ENCODE results near the gene TOMM6. TPM values are rescaled to one million over a fixed set of nuclear protein-coding genes. Genes with fewer than 3 reads are reported as not detected.

The TOMM6 gene
- total RNA-seq, 1 experiment from 2014 or later, result 292 TPM

DNA sequence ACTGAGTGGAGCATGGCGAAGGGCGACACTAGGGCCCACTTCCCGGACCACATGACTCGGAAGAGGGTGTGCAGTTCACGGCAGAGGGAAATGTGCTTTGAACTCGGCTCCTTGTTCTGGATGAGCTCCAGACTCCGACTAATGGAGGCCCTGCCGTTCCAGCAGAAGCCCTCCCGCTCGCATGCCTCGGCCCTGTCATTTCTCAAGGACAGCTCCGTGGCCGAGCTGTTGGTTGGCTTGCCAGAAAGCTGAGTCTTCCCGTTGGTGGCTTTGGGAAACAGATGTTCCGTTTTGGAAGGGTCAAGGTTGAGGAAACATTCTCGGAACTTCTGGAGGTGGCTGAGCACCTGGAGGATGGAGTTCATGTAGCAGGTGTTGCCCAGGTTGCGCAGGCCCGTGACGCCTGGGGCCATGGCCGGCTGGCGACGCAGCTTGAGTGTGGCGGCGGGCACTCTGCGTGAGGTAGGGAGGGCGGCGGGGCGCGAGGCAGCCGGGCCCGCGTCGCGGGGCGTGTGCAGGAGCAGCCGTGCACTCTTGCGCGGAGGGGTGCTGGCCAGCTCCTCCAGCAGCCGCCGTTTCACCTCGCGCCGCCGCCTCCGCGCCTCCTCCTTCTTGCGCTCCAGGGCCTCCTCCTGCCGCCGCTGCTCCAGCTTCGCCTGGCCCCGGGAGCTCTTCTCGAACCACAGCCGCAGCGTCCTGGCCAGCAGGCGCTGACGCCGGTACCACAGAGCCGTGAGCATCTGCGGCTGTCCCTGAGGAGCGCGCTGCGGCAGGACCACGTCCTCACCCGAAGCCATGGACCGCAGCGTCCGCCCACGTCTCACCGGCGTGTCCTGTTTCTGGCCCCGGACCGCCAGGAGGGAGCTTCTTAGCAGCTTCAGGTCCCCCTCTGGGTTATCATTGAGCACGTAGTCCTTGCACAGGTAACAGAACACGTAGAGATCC lies 18.6 kb downstream of the TOMM6 start:
- RAD21 ChIA-PET (ENCODE audit: low non-redundant PET in 1 of 2, low total read pairs in 2 of 2, uncharacterized antibody in 2 of 2, unreplicated experiment in 2 of 2), result no interaction called here
- Histone ChIP-seq H4K20me1 (ENCODE audit: insufficient read depth) (no peaks in the 10 kb centered on the region), H3K79me2 (ENCODE audit: insufficient read depth, low read length) (no peaks in the 10 kb centered on the region), H3K4me3 (replicated peaks in 1 of 2; ENCODE audit: low read depth in 1 of 2, low read length in 2 of 2) (no peak overlapping the region), H3K27ac (ENCODE audit: low read depth, low read length) (no peak overlapping the region), H3K4me1 (ENCODE audit: control insufficient read depth in 1 of 2, insufficient read depth in 2 of 2, low read length in 2 of 2) (no peaks in the 10 kb centered on the region), H3K9me2 (ENCODE audit: insufficient read depth) (no peaks in the 10 kb centered on the region), H2AFZ (ENCODE audit: low read depth, low read length, poor library complexity, severe bottlenecking) (no peak overlapping the region), H3K27me3 (ENCODE audit: insufficient read depth, low read length) (no peaks in the 10 kb centered on the region), H3K36me3 (ENCODE audit: control insufficient read depth in 1 of 2, insufficient read depth in 2 of 2, low read length in 2 of 2) (no peaks in the 10 kb centered on the region), H3K9me3 (ENCODE audit: control insufficient read depth in 1 of 2, insufficient read depth in 1 of 2, low read depth in 1 of 2, low read length in 2 of 2) (no peaks in the 10 kb centered on the region), H3K4me2 (ENCODE audit: low read length) (no peak overlapping the region), H3K9ac (ENCODE audit: low read length) (no peak overlapping the region)
- POLR2A ChIA-PET, result no interaction called here
- DNase-seq (ENCODE audit: low read depth, low spot score) (no peak), ATAC-seq (no peak)
- CTCF ChIA-PET, result no interaction called here
- TF ChIP-seq, protein P1, sequence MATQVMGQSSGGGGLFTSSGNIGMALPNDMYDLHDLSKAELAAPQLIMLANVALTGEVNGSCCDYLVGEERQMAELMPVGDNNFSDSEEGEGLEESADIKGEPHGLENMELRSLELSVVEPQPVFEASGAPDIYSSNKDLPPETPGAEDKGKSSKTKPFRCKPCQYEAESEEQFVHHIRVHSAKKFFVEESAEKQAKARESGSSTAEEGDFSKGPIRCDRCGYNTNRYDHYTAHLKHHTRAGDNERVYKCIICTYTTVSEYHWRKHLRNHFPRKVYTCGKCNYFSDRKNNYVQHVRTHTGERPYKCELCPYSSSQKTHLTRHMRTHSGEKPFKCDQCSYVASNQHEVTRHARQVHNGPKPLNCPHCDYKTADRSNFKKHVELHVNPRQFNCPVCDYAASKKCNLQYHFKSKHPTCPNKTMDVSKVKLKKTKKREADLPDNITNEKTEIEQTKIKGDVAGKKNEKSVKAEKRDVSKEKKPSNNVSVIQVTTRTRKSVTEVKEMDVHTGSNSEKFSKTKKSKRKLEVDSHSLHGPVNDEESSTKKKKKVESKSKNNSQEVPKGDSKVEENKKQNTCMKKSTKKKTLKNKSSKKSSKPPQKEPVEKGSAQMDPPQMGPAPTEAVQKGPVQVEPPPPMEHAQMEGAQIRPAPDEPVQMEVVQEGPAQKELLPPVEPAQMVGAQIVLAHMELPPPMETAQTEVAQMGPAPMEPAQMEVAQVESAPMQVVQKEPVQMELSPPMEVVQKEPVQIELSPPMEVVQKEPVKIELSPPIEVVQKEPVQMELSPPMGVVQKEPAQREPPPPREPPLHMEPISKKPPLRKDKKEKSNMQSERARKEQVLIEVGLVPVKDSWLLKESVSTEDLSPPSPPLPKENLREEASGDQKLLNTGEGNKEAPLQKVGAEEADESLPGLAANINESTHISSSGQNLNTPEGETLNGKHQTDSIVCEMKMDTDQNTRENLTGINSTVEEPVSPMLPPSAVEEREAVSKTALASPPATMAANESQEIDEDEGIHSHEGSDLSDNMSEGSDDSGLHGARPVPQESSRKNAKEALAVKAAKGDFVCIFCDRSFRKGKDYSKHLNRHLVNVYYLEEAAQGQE (IDR thresholded peaks at IDR 0.05; ENCODE audit: low read depth), result no peak
- no peak for TF ChIP-seq EGR1 (IDR thresholded peaks at IDR 0.05; ENCODE audit: low read depth)
- TF ChIP-seq YY1 (IDR thresholded peaks at IDR 0.05; ENCODE audit: extremely low read depth, insufficient replicate concordance, low read depth, low read length), result no peak
- no peak for TF ChIP-seq POLR2A (IDR thresholded peaks at IDR 0.05; ENCODE audit: borderline replicate concordance, extremely low read depth, insufficient read depth, insufficient read length)
- no peak for TF ChIP-seq ZNF274 (IDR thresholded peaks at IDR 0.05; ENCODE audit: low read depth, low read length)
- TF ChIP-seq CBX3 (IDR thresholded peaks at IDR 0.05; ENCODE audit: low read depth), result no peak
- no peak for TF ChIP-seq CEBPB (IDR thresholded peaks at IDR 0.05; ENCODE audit: low read depth)
- TF ChIP-seq EZH2phosphoT487 (IDR thresholded peaks at IDR 0.05; ENCODE audit: borderline replicate concordance), result no peak
- no peak for TF ChIP-seq SP1 (IDR thresholded peaks at IDR 0.05; ENCODE audit: low read depth)
- TF ChIP-seq, protein P2, sequence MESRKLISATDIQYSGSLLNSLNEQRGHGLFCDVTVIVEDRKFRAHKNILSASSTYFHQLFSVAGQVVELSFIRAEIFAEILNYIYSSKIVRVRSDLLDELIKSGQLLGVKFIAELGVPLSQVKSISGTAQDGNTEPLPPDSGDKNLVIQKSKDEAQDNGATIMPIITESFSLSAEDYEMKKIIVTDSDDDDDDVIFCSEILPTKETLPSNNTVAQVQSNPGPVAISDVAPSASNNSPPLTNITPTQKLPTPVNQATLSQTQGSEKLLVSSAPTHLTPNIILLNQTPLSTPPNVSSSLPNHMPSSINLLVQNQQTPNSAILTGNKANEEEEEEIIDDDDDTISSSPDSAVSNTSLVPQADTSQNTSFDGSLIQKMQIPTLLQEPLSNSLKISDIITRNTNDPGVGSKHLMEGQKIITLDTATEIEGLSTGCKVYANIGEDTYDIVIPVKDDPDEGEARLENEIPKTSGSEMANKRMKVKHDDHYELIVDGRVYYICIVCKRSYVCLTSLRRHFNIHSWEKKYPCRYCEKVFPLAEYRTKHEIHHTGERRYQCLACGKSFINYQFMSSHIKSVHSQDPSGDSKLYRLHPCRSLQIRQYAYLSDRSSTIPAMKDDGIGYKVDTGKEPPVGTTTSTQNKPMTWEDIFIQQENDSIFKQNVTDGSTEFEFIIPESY (IDR thresholded peaks at IDR 0.05; ENCODE audit: extremely low read depth, insufficient replicate concordance, low read length), result no peak
- no peak for TF ChIP-seq EZH2 (IDR thresholded peaks at IDR 0.05)
- TF ChIP-seq, protein P3, sequence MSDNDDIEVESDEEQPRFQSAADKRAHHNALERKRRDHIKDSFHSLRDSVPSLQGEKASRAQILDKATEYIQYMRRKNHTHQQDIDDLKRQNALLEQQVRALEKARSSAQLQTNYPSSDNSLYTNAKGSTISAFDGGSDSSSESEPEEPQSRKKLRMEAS (IDR thresholded peaks at IDR 0.05), result no peak
- TF ChIP-seq ELF1 (IDR thresholded peaks at IDR 0.05; ENCODE audit: borderline replicate concordance, low read depth), result no peak
- no peak for TF ChIP-seq POLR2AphosphoS5 (IDR thresholded peaks at IDR 0.05; ENCODE audit: low read depth, low read length)
- TF ChIP-seq SRF (IDR thresholded peaks at IDR 0.05; ENCODE audit: low read depth), result no peak
- no peak for TF ChIP-seq TCF7L2 (IDR thresholded peaks at IDR 0.05; ENCODE audit: borderline replicate concordance, extremely low read depth, insufficient read depth, insufficient read length)
- no TSS peak for BruUV-seq (replicated peaks)
- intact Hi-C loops (cut with micrococcal nuclease), result no loop called here
